ENCODE measurements around the gene SCAF1. TPM values are rescaled to one million over a fixed set of nuclear protein-coding genes. Genes with fewer than 3 reads are reported as not detected.

SCAF1 gene
- total RNA-seq, 6 donors from 2014 or later = 28.6 to 98.5 (median 71.0) TPM

DNA sequence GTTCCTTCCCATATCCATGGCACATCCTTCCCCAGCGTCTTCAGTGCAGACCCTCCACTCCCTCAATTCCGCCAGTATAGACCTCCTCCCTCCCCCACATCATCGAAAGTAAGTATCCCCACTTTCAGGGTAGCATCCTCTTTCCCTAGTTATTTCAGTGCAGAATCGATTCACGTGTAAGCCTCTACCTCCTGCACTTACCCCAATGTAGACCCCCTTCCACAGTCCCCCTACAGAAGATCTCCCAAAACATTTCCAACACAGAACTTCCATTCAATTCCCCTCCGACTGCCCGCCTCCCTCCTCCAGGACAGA lies 23.0 kb downstream of the SCAF1 start:
- H3K4me3 ChIP-seq = peak overlapping the region; percentile 63 to 80 (median 72)
- 0 to 1% methylated on average over 7 of the region's 7 CpGs for WGBS, 2 donors
- no peaks in the 10 kb centered on the region for H3K9me3 ChIP-seq
- TF ChIP-seq POLR2AphosphoS5 (IDR thresholded peaks at IDR 0.05) = no peak
- TF ChIP-seq, protein P1, sequence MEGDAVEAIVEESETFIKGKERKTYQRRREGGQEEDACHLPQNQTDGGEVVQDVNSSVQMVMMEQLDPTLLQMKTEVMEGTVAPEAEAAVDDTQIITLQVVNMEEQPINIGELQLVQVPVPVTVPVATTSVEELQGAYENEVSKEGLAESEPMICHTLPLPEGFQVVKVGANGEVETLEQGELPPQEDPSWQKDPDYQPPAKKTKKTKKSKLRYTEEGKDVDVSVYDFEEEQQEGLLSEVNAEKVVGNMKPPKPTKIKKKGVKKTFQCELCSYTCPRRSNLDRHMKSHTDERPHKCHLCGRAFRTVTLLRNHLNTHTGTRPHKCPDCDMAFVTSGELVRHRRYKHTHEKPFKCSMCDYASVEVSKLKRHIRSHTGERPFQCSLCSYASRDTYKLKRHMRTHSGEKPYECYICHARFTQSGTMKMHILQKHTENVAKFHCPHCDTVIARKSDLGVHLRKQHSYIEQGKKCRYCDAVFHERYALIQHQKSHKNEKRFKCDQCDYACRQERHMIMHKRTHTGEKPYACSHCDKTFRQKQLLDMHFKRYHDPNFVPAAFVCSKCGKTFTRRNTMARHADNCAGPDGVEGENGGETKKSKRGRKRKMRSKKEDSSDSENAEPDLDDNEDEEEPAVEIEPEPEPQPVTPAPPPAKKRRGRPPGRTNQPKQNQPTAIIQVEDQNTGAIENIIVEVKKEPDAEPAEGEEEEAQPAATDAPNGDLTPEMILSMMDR (IDR thresholded peaks at IDR 0.05) = no peak
- no peak for TF ChIP-seq POLR2A (IDR thresholded peaks at IDR 0.05)
- TF ChIP-seq EP300 (IDR thresholded peaks at IDR 0.05) = no peak
- DNase-seq (no peak), ATAC-seq (ENCODE audit: low FRiP score in 2 of 2) (no peak)
- H3K36me3 ChIP-seq = peaks cover 3 to 33% (median 29%) of the 10 kb centered on the region in 4 donors
- peaks cover 17 to 29% (median 20%) of the 10 kb centered on the region in 4 donors for H3K4me1 ChIP-seq
- no peaks in the 10 kb centered on the region for H3K27me3 ChIP-seq
- peak overlapping the region; percentile 82 to 93 (median 86) for H3K27ac ChIP-seq

DNA sequence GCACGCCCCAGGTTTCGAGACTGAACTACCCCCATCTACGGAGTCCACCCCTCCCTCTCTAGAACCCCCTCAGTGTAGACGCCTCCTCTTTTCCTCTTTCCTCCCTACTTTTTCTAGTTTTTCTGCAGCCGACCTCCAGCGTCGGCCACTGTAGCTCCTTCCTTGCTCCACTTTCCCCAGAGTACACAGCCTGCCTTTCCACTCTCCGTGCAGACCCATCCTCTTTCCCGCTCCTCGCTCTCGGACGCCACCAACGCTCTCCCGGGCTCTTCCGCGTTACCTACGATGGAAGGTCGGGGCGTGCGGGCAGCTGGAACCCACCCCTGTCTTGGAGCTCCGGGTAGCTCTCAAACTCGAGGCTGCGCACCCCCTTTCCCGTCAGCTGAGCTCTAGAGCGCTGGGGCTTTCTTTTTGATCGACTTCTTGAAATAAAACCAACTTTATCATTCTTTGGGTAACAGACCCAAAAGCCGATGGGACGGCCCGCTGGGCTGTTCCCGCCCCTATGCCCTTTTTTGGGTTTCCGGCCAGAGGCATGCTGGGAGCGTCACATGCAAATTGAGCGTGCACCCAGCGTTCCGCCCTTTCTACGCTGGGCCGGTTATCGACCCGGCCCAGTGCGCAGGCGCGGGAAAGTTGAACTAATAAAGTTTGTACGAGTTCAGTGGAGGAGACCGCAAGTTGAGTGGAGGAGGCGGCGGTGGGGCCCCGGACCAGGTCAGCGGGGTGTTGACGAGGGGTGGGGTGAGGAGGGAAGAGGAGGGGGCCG lies 23.5 kb downstream of the SCAF1 start, which contains the start of the genes BCL2L12 and IRF3:
Gene BCL2L12, plus strand, starts transcription at position 583 of the 769 bp plus-strand sequence. CDS start 760 bp downstream, outside the sequence.
Gene IRF3, minus strand, starts transcription at position 507 of the 769 bp plus-strand sequence. CDS start 1,019 bp downstream, outside the sequence.
- H3K4me1 ChIP-seq = peaks cover 17 to 29% (median 20%) of the 10 kb centered on the region in 4 donors
- peak; percentile 75 to 87 for TF ChIP-seq POLR2AphosphoS5 (IDR thresholded peaks at IDR 0.05)
- TF ChIP-seq POLR2A (IDR thresholded peaks at IDR 0.05) = peak in 3 of 4 donors; percentile 33 to 82 (median 77)
- TF ChIP-seq, protein P1 (IDR thresholded peaks at IDR 0.05) = peak in 2 of 6 experiments; percentile 5 to 28
- no peak for TF ChIP-seq EP300 (IDR thresholded peaks at IDR 0.05)
- peaks cover 3 to 28% (median 25%) of the 10 kb centered on the region in 4 donors for H3K36me3 ChIP-seq
- H3K27me3 ChIP-seq = no peaks in the 10 kb centered on the region
- no peaks in the 10 kb centered on the region for H3K9me3 ChIP-seq
- H3K27ac ChIP-seq = peak within 1 kb of the TSS; percentile 82 to 93 (median 86)
- WGBS, 2 donors = 1% methylated on average over 43 to 50 of the region's 50 CpGs
- DNase-seq (peak; percentile 97), ATAC-seq (ENCODE audit: low FRiP score in 2 of 2) (peak; percentile 95 to 96)
- H3K4me3 ChIP-seq = peak within 1 kb of the TSS; percentile 63 to 80 (median 72)

DNA sequence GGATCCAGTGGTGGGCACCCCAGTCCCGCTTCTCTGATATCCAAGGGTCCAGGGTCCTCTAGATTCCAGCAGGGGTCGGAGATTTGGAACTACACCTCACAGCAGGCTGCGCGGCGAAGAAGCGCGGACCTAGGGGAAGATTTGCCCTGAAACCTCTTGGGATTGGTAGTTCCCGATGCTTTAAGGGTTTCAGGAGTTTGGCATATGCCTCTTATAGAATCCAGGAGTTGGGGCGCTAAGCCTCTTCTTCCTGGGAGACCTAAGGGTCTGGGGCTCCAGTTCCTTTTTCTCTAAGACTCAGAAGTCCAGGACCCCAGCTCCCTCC lies 24.1 kb downstream of the SCAF1 start:
- TF ChIP-seq EP300 (IDR thresholded peaks at IDR 0.05) = no peak
- no peak for TF ChIP-seq POLR2AphosphoS5 (IDR thresholded peaks at IDR 0.05)
- TF ChIP-seq, protein P1 (IDR thresholded peaks at IDR 0.05) = no peak
- no peak for TF ChIP-seq POLR2A (IDR thresholded peaks at IDR 0.05)
- 0 to 2% methylated on average over 9 of the region's 9 CpGs for WGBS, 2 donors
- DNase-seq (no peak), ATAC-seq (ENCODE audit: low FRiP score in 2 of 2) (no peak)
- Histone ChIP-seq H3K27ac (peak overlapping the region; percentile 82 to 93 (median 86)), H3K27me3 (no peaks in the 10 kb centered on the region), H3K9me3 (no peaks in the 10 kb centered on the region), H3K36me3 (peaks cover 3 to 22% (median 19%) of the 10 kb centered on the region in 4 donors), H3K4me3 (peak overlapping the region; percentile 53 to 80 (median 72)), H3K4me1 (peaks cover 17 to 29% (median 20%) of the 10 kb centered on the region in 4 donors)

DNA sequence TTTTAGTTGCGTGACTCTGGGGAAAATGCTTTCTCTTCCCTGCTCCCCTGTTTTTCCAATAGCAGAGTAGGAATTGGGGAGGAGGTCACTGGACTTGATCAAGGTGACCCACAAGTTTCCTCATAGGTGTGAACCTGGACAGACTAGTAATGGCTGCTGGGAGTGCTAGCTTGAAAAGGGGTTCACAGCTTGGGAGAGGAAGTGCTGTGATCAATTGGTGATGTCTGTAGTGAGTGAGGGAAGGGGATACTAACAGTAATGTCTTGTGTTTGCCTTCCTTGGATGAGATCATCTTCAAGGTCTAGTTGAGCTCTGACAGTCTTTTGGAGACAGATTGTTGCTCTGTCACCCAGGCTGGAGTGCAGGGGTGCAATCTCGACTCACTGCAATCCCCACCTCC lies 25.5 kb downstream of the SCAF1 start:
- H3K9me3 ChIP-seq = no peaks in the 10 kb centered on the region
- WGBS, 2 donors = 97 to 100% methylated on average over 2 of the region's 2 CpGs
- ATAC-seq (ENCODE audit: low FRiP score in 2 of 2) (no peak), DNase-seq (no peak)
- H3K4me1 ChIP-seq = peaks cover 23 to 38% (median 26%) of the 10 kb centered on the region in 4 donors
- no peak overlapping the region for H3K4me3 ChIP-seq
- peaks cover 0 to 8% (median 5%) of the 10 kb centered on the region in 4 donors for H3K36me3 ChIP-seq
- no peak overlapping the region for H3K27ac ChIP-seq
- no peak for TF ChIP-seq POLR2AphosphoS5 (IDR thresholded peaks at IDR 0.05)
- no peaks in the 10 kb centered on the region for H3K27me3 ChIP-seq

DNA sequence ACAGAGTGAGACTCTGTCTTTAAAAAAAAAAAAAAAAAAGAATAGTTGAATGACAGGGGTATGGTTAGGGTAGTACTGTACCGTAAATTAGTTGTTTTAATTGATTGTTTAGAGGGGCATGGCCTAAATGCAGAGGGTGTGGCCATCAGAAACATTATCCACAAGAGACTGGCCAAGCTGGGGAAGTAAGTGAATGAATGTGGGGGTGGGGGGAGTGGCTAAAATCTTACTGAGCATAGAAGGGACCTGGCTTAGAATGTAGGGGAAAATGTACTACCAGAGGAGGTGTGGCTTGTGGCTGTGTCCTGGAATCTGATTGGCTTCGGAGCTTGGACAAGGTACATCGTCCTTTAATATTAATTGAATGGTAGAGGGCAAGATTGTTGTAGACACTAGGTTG lies 27.5 kb downstream of the SCAF1 start:
- Histone ChIP-seq H3K27ac (no peak overlapping the region), H3K36me3 (no peaks in the 10 kb centered on the region), H3K9me3 (no peaks in the 10 kb centered on the region), H3K27me3 (no peaks in the 10 kb centered on the region), H3K4me3 (no peak overlapping the region), H3K4me1 (peaks cover 15 to 25% (median 17%) of the 10 kb centered on the region in 4 donors)
- WGBS, 2 donors = 85 to 95% methylated on average over 3 of the region's 3 CpGs
- ATAC-seq (ENCODE audit: low FRiP score in 2 of 2) (no peak), DNase-seq (no peak)
- no peak for TF ChIP-seq EP300 (IDR thresholded peaks at IDR 0.05)
- no peak for TF ChIP-seq POLR2AphosphoS5 (IDR thresholded peaks at IDR 0.05)
- TF ChIP-seq POLR2A (IDR thresholded peaks at IDR 0.05) = no peak
- TF ChIP-seq, protein P1 (IDR thresholded peaks at IDR 0.05) = no peak

All from upper lobe of left lung (tissue), 6 donors.